IMR-90 (cell line): ENCODE measurements around the gene PRKAG2.

Source experiments
- CHD1 ChIP-seq: IDR thresholded peaks from 2 replicates; pipeline ENCODE4 v1.6.1; 2012; ENCODE audit warnings: low read depth, low read length, improper control_type of control experiment
- CTCF ChIP-seq: conservative IDR thresholded peaks from 2 replicates; pipeline ENCODE4 v1.5.1; 2012; ENCODE audit warnings: mild to moderate bottlenecking, low read depth, low read length, improper control_type of control experiment
- MAZ ChIP-seq: IDR thresholded peaks from 2 replicates; pipeline ENCODE4 v1.6.1; 2012; ENCODE audit warnings: low read depth, mild to moderate bottlenecking, low read length, improper control_type of control experiment, moderate library complexity, borderline replicate concordance
- MXI1 ChIP-seq: IDR thresholded peaks from 2 replicates; pipeline ENCODE4 v1.6.1; 2012; ENCODE audit warnings: low read depth, mild to moderate bottlenecking, low read length, moderate library complexity, borderline replicate concordance
- NFE2L2 ChIP-seq: fragments of 150-350 bp; IDR thresholded peaks from 2 replicates; pipeline ENCODE4 v1.6.1; 2016; ENCODE audit warnings: low read depth, mild to moderate bottlenecking, low read length
- POLR2A ChIP-seq: IDR thresholded peaks from 2 replicates; pipeline ENCODE4 v1.6.1; 2012; ENCODE audit warnings: mild to moderate bottlenecking, low read depth, low read length
- RFX5 ChIP-seq: IDR thresholded peaks from 2 replicates; pipeline ENCODE4 v1.8.0; 2012; ENCODE audit warnings: low read depth, mild to moderate bottlenecking, low read length, moderate library complexity
- SMC3 ChIP-seq: fragments of 150-350 bp; IDR thresholded peaks from 2 replicates; pipeline ENCODE4 v1.6.1; 2016; ENCODE audit warnings: low read depth, mild to moderate bottlenecking, antibody characterized with exemption, low read length, moderate library complexity

- TF ChIP-seq POLR2A (no peak), CTCF (no peak), SMC3 (no peak), CHD1 (no peak), MAZ (no peak), MXI1 (no peak), NFE2L2 (no peak), RFX5 (no peak)
Observed at GRCh38 chr7:151721694-151722093, 155.2 kb downstream of the PRKAG2 start.
